Endothelial cell of umbilical vein (primary cell): Measurements from ENCODE around the gene SORCS3. TPM values are rescaled to one million over a fixed set of nuclear protein-coding genes. Genes with fewer than 3 reads are reported as not detected.

Source experiments
- BruUV-seq: library from RNA; stranded (reverse); fragments of 400-500 nt; replicated peaks from 2 replicates; lab custom pipeline; 2021; lab: Mats Ljungman, UMichigan
- CTCF ChIA-PET: fragments of 300-600, 350-600 bp; sonication (Branson Sonifier 250); formaldehyde crosslinking; loops from one replicate; lab custom pipeline; 2021; ENCODE audit warnings: antibody characterized with exemption, inconsistent platforms; lab: Charles Lee
- POLR2A ChIA-PET: fragments of 300-600, 350-600 bp; sonication (Branson Sonifier 250); formaldehyde crosslinking; loops from one replicate; lab custom pipeline; 2021; ENCODE audit warnings: antibody characterized with exemption, inconsistent platforms; lab: Charles Lee
- DNase-seq: peaks from one replicate; pipeline ENCODE4 v3.0.0-alpha.2; 2011; ENCODE audit warnings: low read depth, low spot score
- FAIRE-seq: peaks from 2 replicates; lab custom pipeline; 2011; peaks lifted over from hg19 to GRCh38; lab: Jason Lieb, UNC
- H2AFZ ChIP-seq: 2 replicates; pipeline ENCODE4 v1.6.0; 2012; ENCODE audit warnings: low read depth, low read length, control low read depth, inconsistent platforms
- H3K27ac ChIP-seq: 2 replicates; pipeline ENCODE4 v1.5.1; 2011; ENCODE audit warnings: low read depth, mild to moderate bottlenecking, control low read depth, low read length, moderate library complexity; ENCODE audit not compliant: insufficient read depth
- H3K27me3 ChIP-seq, 2 experiments: 2 replicates each; pipeline versions ENCODE4 v1.6.0 to v1.6.1; 2011; ENCODE audit warnings: low read length in 2 of 2, mixed read lengths in 1 of 2; ENCODE audit not compliant: control insufficient read depth in 2 of 2, insufficient read depth in 2 of 2
- H3K36me3 ChIP-seq, 2 experiments: 2 replicates in 1 of 2; 3 replicates in 1 of 2; pipeline ENCODE4 v1.5.1; 2011; ENCODE audit warnings: low read length in 2 of 2, mild to moderate bottlenecking in 1 of 2, moderate library complexity in 1 of 2; ENCODE audit not compliant: control insufficient read depth in 2 of 2, insufficient read depth in 2 of 2; ENCODE audit errors: extremely low read depth in 1 of 2
- H3K4me1 ChIP-seq: 3 replicates; pipeline ENCODE4 v1.5.1; 2011; ENCODE audit warnings: mild to moderate bottlenecking, low read length; ENCODE audit not compliant: control insufficient read depth, insufficient read depth; ENCODE audit errors: extremely low read depth
- H3K4me2 ChIP-seq: 2 replicates; pipeline ENCODE4 v1.6.1; 2011; ENCODE audit warnings: low read length, control low read depth, mixed read lengths; ENCODE audit not compliant: insufficient read depth
- H3K4me3 ChIP-seq, 3 experiments: fragments of 200-600 bp in 1 of 3; sonication (generic), shearing (Covaris generic) in 1 of 3; replicated peaks in 1 of 3; 2 replicates each; pipeline ENCODE4 v1.5.1; 2011 to 2016; ENCODE audit warnings: control low read depth in 3 of 3, low read length in 3 of 3, mild to moderate bottlenecking in 2 of 3, inconsistent platforms in 1 of 3, low read depth in 1 of 3, moderate library complexity in 1 of 3; ENCODE audit not compliant: insufficient read depth in 1 of 3
- H3K79me2 ChIP-seq: 2 replicates; pipeline ENCODE4 v1.6.0; 2012; ENCODE audit warnings: low read length, inconsistent platforms; ENCODE audit not compliant: control insufficient read depth, insufficient read depth
- H3K9ac ChIP-seq: replicated peaks from 2 replicates; pipeline ENCODE3; 2011; ENCODE audit warnings: low read length, control low read depth; ENCODE audit not compliant: insufficient read depth; ENCODE audit errors: extremely low read depth
- H3K9me1 ChIP-seq: replicated peaks from 3 replicates; pipeline ENCODE4 v1.6.0; 2011; ENCODE audit warnings: mild to moderate bottlenecking, low read length; ENCODE audit not compliant: control insufficient read depth, insufficient read depth; ENCODE audit errors: extremely low read depth
- H3K9me3 ChIP-seq: replicated peaks from 2 replicates; pipeline ENCODE4 v1.5.1; 2012; ENCODE audit warnings: low read length, inconsistent platforms; ENCODE audit not compliant: control insufficient read depth, insufficient read depth
- H4K20me1 ChIP-seq: replicated peaks from 2 replicates; pipeline ENCODE3; 2011; ENCODE audit warnings: mild to moderate bottlenecking, low read length; ENCODE audit not compliant: control insufficient read depth, insufficient read depth; ENCODE audit errors: extremely low read depth
- CTCF ChIP-seq, 2 donors: IDR thresholded peaks; 1 replicate in 1 of 2; 2 replicates in 1 of 2; pipeline ENCODE4 v1.5.1; 2011; ENCODE audit warnings: low read length in 2 of 2, mild to moderate bottlenecking in 2 of 2, moderate library complexity in 2 of 2, control low read depth in 1 of 2, inconsistent platforms in 1 of 2, low read depth in 1 of 2; ENCODE audit not compliant: insufficient read depth in 1 of 2; ENCODE audit errors: extremely low read depth in 1 of 2
- EZH2 ChIP-seq: IDR thresholded peaks from 2 replicates; pipeline ENCODE4 v1.6.1; 2012; ENCODE audit warnings: borderline replicate concordance, low read depth, mild to moderate bottlenecking, moderate library complexity, low read length, inconsistent platforms; ENCODE audit not compliant: severe bottlenecking
- FOS ChIP-seq: IDR thresholded peaks from 2 replicates; pipeline ENCODE4 v1.6.1; 2011; ENCODE audit warnings: mild to moderate bottlenecking, low read length, moderate library complexity, borderline replicate concordance; ENCODE audit not compliant: insufficient read depth
- GATA2 ChIP-seq: IDR thresholded peaks from 2 replicates; pipeline ENCODE4 v1.7.0; 2011; ENCODE audit warnings: low read depth, mild to moderate bottlenecking, moderate library complexity, mixed read lengths, low read length; ENCODE audit not compliant: insufficient read length, insufficient read depth
- JUN ChIP-seq: IDR thresholded peaks from 2 replicates; pipeline ENCODE4 v1.6.1; 2011; ENCODE audit warnings: borderline replicate concordance, low read depth; ENCODE audit not compliant: insufficient read length, insufficient read depth
- MAX ChIP-seq: IDR thresholded peaks from 2 replicates; pipeline ENCODE4 v1.6.1; 2011; ENCODE audit not compliant: insufficient read depth, insufficient read length
- MYC ChIP-seq: IDR thresholded peaks from one replicate; pipeline ENCODE4 v1.6.1; 2011; ENCODE audit warnings: mild to moderate bottlenecking, low read depth, low read length
- POLR2A ChIP-seq: IDR thresholded peaks from 2 replicates; pipeline ENCODE4 v1.6.1; 2012; ENCODE audit warnings: low read depth, mild to moderate bottlenecking, control low read depth, low read length
- POLR2AphosphoS5 ChIP-seq: IDR thresholded peaks from 2 replicates; pipeline ENCODE4 v1.6.1; 2012; ENCODE audit warnings: low read depth, mild to moderate bottlenecking, control low read depth, low read length, moderate library complexity; ENCODE audit not compliant: insufficient read depth
- dilution Hi-C: fragments of 300-500 bp; cut with MboI; formaldehyde crosslinking; loops from one replicate; pipeline ENCODE4 v1.15.0; 2019; ENCODE audit warnings: low sequenced_read_pairs; ENCODE audit not compliant: extremely low pct_ligation_motif_present
- intact Hi-C: fragments of 100-400 bp; cut with micrococcal nuclease; formaldehyde crosslinking; loops from one replicate; pipeline ENCODE4 v1.10.0; 2022
- polyA plus RNA-seq, 4 experiments: library from polyadenylated mRNA; depleted of rRNA in 3 of 4; stranded (reverse) in 3 of 4; unstranded in 1 of 4; fragments of >200 nt; gene quantifications; 2 replicates each; pipeline versions ENCODE4 v1.2.1 to v1.2.3, GENCODE V29; 2011 to 2012; ENCODE audit warnings: missing spikeins in 1 of 4
- total RNA-seq: library from RNA; stranded (reverse); gene quantifications from 2 replicates; pipeline ENCODE4 v1.2.3, GENCODE V29; 2021

SORCS3 gene
- total and polyA plus RNA-seq, 2 donors (not counting 3 experiments of a cell fraction or from before 2014, with no cell fraction given): not detected

GRCh38 chr10:104893701-104894100 lies 252.6 kb downstream of the SORCS3 start:
- ChIA-PET CTCF (no interaction called here), POLR2A (no interaction called here)
- Histone ChIP-seq H3K4me3 (no peak overlapping the region), H3K27me3 (no peaks in the 10 kb centered on the region), H3K9me1 (no peaks in the 10 kb centered on the region), H3K9me3 (peaks cover 3% of the 10 kb centered on the region), H3K9ac (no peak overlapping the region), H3K79me2 (no peaks in the 10 kb centered on the region), H4K20me1 (no peaks in the 10 kb centered on the region), H3K27ac (no peak overlapping the region), H2AFZ (no peak overlapping the region), H3K36me3 (no peaks in the 10 kb centered on the region), H3K4me1 (no peaks in the 10 kb centered on the region), H3K4me2 (no peak overlapping the region)
- DNase-seq (no peak), FAIRE-seq (no peak)
- intact Hi-C loops (no loop called here), dilution Hi-C loops (no loop called here)
- BruUV-seq: no TSS peak
- TF ChIP-seq FOS (no peak), MYC (no peak), EZH2 (no peak), GATA2 (no peak), JUN (no peak), MAX (no peak), POLR2A (no peak), POLR2AphosphoS5 (no peak), CTCF (IDR thresholded peaks at IDR 0.05; ENCODE audit: extremely low read depth in 1 of 2, insufficient read depth in 1 of 2, low read depth in 1 of 2, low read length in 2 of 2) (no peak)
